IMR-90 (cell line): ENCODE measurements around the gene MYORG. TPM values are rescaled to one million over a fixed set of nuclear protein-coding genes. Genes with fewer than 3 reads are reported as not detected.

ENCODE experiments used
- ATAC-seq: fragments of 200-7000 bp; cut with Tn5 transposase; 2 replicates; pipeline ENCODE4 v1.9.1; 2020; ENCODE audit warnings: low read depth, mild to moderate bottlenecking, moderate library complexity
- BruUV-seq: library from RNA; stranded (reverse); fragments of 400-500 nt; replicated peaks from 2 replicates; lab custom pipeline; 2021; lab: Mats Ljungman, UMichigan
- CTCF ChIA-PET: fragments of 300-600 bp; formaldehyde crosslinking; extraction: SDS; loops from one replicate; lab custom pipeline; 2021; ENCODE audit warnings: antibody characterized with exemption; lab: Yijun Ruan, JAX
- POLR2A ChIA-PET: fragments of 300-600 bp; sonication (Branson Sonifier 250); formaldehyde crosslinking; loops from one replicate; lab custom pipeline; 2022; ENCODE audit warnings: antibody characterized with exemption; ENCODE audit not compliant: unreplicated experiment; lab: Charles Lee
- DNase-seq: peaks from one replicate; pipeline ENCODE4 v3.0.0; 2013
- H2AFZ ChIP-seq: replicated peaks from 2 replicates; pipeline ENCODE3; 2013; ENCODE audit warnings: low read length, mild to moderate bottlenecking; ENCODE audit not compliant: poor library complexity
- H2AK5ac ChIP-seq: 2 replicates; pipeline ENCODE4 v1.6.1; 2013; ENCODE audit warnings: low read depth, low read length, inconsistent platforms
- H2AK9ac ChIP-seq: replicated peaks from 2 replicates; pipeline ENCODE3; 2013; ENCODE audit warnings: mild to moderate bottlenecking, low read depth, low read length, moderate library complexity; ENCODE audit not compliant: poor library complexity
- H2BK120ac ChIP-seq: 2 replicates; pipeline ENCODE4 v1.6.1; 2013; ENCODE audit warnings: low read depth, low read length, inconsistent platforms
- H2BK15ac ChIP-seq: 3 replicates; pipeline ENCODE4 v1.6.1; 2013; ENCODE audit warnings: low read depth, low read length, inconsistent platforms
- H2BK20ac ChIP-seq: 2 replicates; pipeline ENCODE4 v1.6.1; 2013; ENCODE audit warnings: low read depth, mild to moderate bottlenecking, inconsistent platforms, low read length, moderate library complexity
- H2BK5ac ChIP-seq: 2 replicates; pipeline ENCODE4 v1.6.1; 2013; ENCODE audit warnings: mild to moderate bottlenecking, low read depth, low read length, inconsistent platforms; ENCODE audit not compliant: poor library complexity, severe bottlenecking
- H3K14ac ChIP-seq: replicated peaks from 2 replicates; pipeline ENCODE4 v1.6.1; 2013; ENCODE audit warnings: low read depth, low read length, inconsistent platforms
- H3K18ac ChIP-seq: 2 replicates; pipeline ENCODE4 v1.6.1; 2013; ENCODE audit warnings: low read depth, low read length, control low read depth
- H3K23ac ChIP-seq: 2 replicates; pipeline ENCODE4 v1.6.1; 2013; ENCODE audit warnings: low read depth, low read length, inconsistent platforms
- H3K27ac ChIP-seq: 2 replicates; pipeline ENCODE4 v1.5.1; 2013; ENCODE audit warnings: mild to moderate bottlenecking, control low read depth, low read length; ENCODE audit not compliant: insufficient read depth
- H3K27me3 ChIP-seq: 2 replicates; pipeline ENCODE4 v1.6.1; 2013; ENCODE audit warnings: low read length; ENCODE audit not compliant: control insufficient read depth, insufficient read depth
- H3K36me3 ChIP-seq: 2 replicates; pipeline ENCODE4 v1.6.1; 2013; ENCODE audit warnings: low read length, mixed read lengths; ENCODE audit not compliant: control insufficient read depth, insufficient read depth
- H3K4ac ChIP-seq: 2 replicates; pipeline ENCODE4 v1.6.1; 2013; ENCODE audit warnings: low read depth, low read length, inconsistent platforms
- H3K4me1 ChIP-seq: 2 replicates; pipeline ENCODE4 v1.6.1; 2013; ENCODE audit warnings: low read length, mixed read lengths; ENCODE audit not compliant: control insufficient read depth, insufficient read depth
- H3K4me2 ChIP-seq: 2 replicates; pipeline ENCODE4 v1.6.1; 2013; ENCODE audit warnings: low read depth, mild to moderate bottlenecking, control low read depth, low read length, moderate library complexity
- H3K4me3 ChIP-seq: 2 replicates; pipeline ENCODE4 v1.5.1; 2013; ENCODE audit warnings: low read depth, mild to moderate bottlenecking, control low read depth, low read length, moderate library complexity; ENCODE audit not compliant: insufficient read depth
- H3K56ac ChIP-seq: 2 replicates; pipeline ENCODE4 v1.6.1; 2013; ENCODE audit warnings: low read length, inconsistent platforms; ENCODE audit not compliant: insufficient read depth; ENCODE audit errors: extremely low read depth
- H3K79me1 ChIP-seq, 2 experiments: 2 replicates each; pipeline ENCODE4 v1.6.1; 2013; ENCODE audit warnings: low read length in 2 of 2, inconsistent platforms in 1 of 2, low read depth in 1 of 2
- H3K9ac ChIP-seq: 2 replicates; pipeline ENCODE4 v1.6.1; 2013; ENCODE audit warnings: low read depth, low read length, control low read depth
- H3K9me1 ChIP-seq: 2 replicates; pipeline ENCODE4 v1.6.1; 2013; ENCODE audit warnings: low read length, inconsistent platforms; ENCODE audit not compliant: insufficient read depth
- H3K9me3 ChIP-seq: 2 replicates; pipeline ENCODE4 v1.6.1; 2013; ENCODE audit warnings: low read length; ENCODE audit not compliant: control insufficient read depth, insufficient read depth
- H4K20me1 ChIP-seq: 2 replicates; pipeline ENCODE4 v1.6.1; 2013; ENCODE audit warnings: low read length, inconsistent platforms; ENCODE audit not compliant: insufficient read depth
- H4K5ac ChIP-seq: 2 replicates; pipeline ENCODE4 v1.6.1; 2013; ENCODE audit warnings: mild to moderate bottlenecking, low read depth, low read length, control low read depth
- H4K8ac ChIP-seq, 2 experiments: 2 replicates each; pipeline ENCODE4 v1.6.1; 2013; ENCODE audit warnings: low read depth in 2 of 2, low read length in 2 of 2, control low read depth in 1 of 2, inconsistent platforms in 1 of 2
- H4K91ac ChIP-seq: 2 replicates; pipeline ENCODE4 v1.6.1; 2013; ENCODE audit warnings: low read depth, low read length, inconsistent platforms; ENCODE audit not compliant: insufficient read depth
- BHLHE40 ChIP-seq: fragments of 150-350 bp; IDR thresholded peaks from 2 replicates; pipeline ENCODE4 v1.6.1; 2016; ENCODE audit warnings: mild to moderate bottlenecking, low read depth, low read length
- CHD1 ChIP-seq: IDR thresholded peaks from 2 replicates; pipeline ENCODE4 v1.6.1; 2012; ENCODE audit warnings: low read depth, low read length, improper control_type of control experiment
- FOS ChIP-seq: fragments of 150-350 bp; IDR thresholded peaks from 2 replicates; pipeline ENCODE4 v1.6.1; 2016; ENCODE audit warnings: low read depth, low read length
- MAFK ChIP-seq: IDR thresholded peaks from 2 replicates; pipeline ENCODE4 v1.6.1; 2012; ENCODE audit warnings: low read depth, low read length, improper control_type of control experiment
- MAZ ChIP-seq: IDR thresholded peaks from 2 replicates; pipeline ENCODE4 v1.6.1; 2012; ENCODE audit warnings: low read depth, mild to moderate bottlenecking, low read length, improper control_type of control experiment, moderate library complexity, borderline replicate concordance
- MXI1 ChIP-seq: IDR thresholded peaks from 2 replicates; pipeline ENCODE4 v1.6.1; 2012; ENCODE audit warnings: low read depth, mild to moderate bottlenecking, low read length, moderate library complexity, borderline replicate concordance
- NFE2L2 ChIP-seq: fragments of 150-350 bp; IDR thresholded peaks from 2 replicates; pipeline ENCODE4 v1.6.1; 2016; ENCODE audit warnings: low read depth, mild to moderate bottlenecking, low read length
- POLR2A ChIP-seq: IDR thresholded peaks from 2 replicates; pipeline ENCODE4 v1.6.1; 2012; ENCODE audit warnings: mild to moderate bottlenecking, low read depth, low read length
- RAD21 ChIP-seq: IDR thresholded peaks from 2 replicates; pipeline ENCODE4 v1.6.1; 2012; ENCODE audit warnings: low read length, improper control_type of control experiment
- RCOR1 ChIP-seq: IDR thresholded peaks from 2 replicates; pipeline ENCODE4 v1.6.1; 2012; ENCODE audit warnings: mild to moderate bottlenecking, low read length, improper control_type of control experiment; ENCODE audit not compliant: insufficient replicate concordance
- RFX5 ChIP-seq: IDR thresholded peaks from 2 replicates; pipeline ENCODE4 v1.8.0; 2012; ENCODE audit warnings: low read depth, mild to moderate bottlenecking, low read length, moderate library complexity
- SMC3 ChIP-seq: fragments of 150-350 bp; IDR thresholded peaks from 2 replicates; pipeline ENCODE4 v1.6.1; 2016; ENCODE audit warnings: low read depth, mild to moderate bottlenecking, antibody characterized with exemption, low read length, moderate library complexity
- USF2 ChIP-seq: fragments of 150-350 bp; IDR thresholded peaks from 2 replicates; pipeline ENCODE4 v1.6.1; 2017; ENCODE audit warnings: mild to moderate bottlenecking, antibody characterized with exemption, low read length, low read depth
- WGBS, 2 experiments: methylation state at CpG; one replicate each; pipeline versions ENCODE4 v1.1.5 to v1.1.7; 2013; ENCODE audit warnings: missing lambda C conversion rate in 2 of 2; ENCODE audit not compliant: insufficient read length in 1 of 2; ENCODE audit errors: extremely low coverage in 2 of 2; 5-methylcytosine and 5-hydroxymethylcytosine counted together
- dilution Hi-C: fragments of 300-500 bp; cut with HindIII; formaldehyde crosslinking; loops from one replicate; pipeline ENCODE4 v1.14.3; 2018; ENCODE audit warnings: low sequenced_read_pairs; ENCODE audit not compliant: unreplicated experiment
- in situ Hi-C: fragments of 300-500 bp; cut with MboI; formaldehyde crosslinking; loops from 3 replicates; pipeline ENCODE4 v1.14.3; 2019; ENCODE audit warnings: low sequenced_read_pairs, inconsistent platforms, mixed read lengths
- intact Hi-C: fragments of 100-400 bp; cut with micrococcal nuclease; formaldehyde crosslinking; loops from 2 replicates; pipeline ENCODE4 v1.10.0; 2022
- polyA plus RNA-seq, 3 experiments: library from polyadenylated mRNA; depleted of rRNA; stranded (reverse); fragments of >200 nt; gene quantifications; 2 replicates each; pipeline ENCODE4 v1.2.3, GENCODE V29; 2012; ENCODE audit warnings: low replicate concordance in 1 of 3
- total RNA-seq: library from RNA; depleted of rRNA; stranded (reverse); fragments of >200 nt; gene quantifications from 2 replicates; pipeline ENCODE4 v1.2.3, GENCODE V29; 2012
- TF ChIP-seq, protein P1 (sequence below): fragments of 150-350 bp; IDR thresholded peaks from 2 replicates; pipeline ENCODE4 v1.6.1; 2016; ENCODE audit warnings: low read depth, mild to moderate bottlenecking, low read length, moderate library complexity, borderline replicate concordance
- TF ChIP-seq, protein P2 (sequence below): conservative IDR thresholded peaks from 2 replicates; pipeline ENCODE4 v1.5.1; 2012; ENCODE audit warnings: mild to moderate bottlenecking, low read depth, low read length, improper control_type of control experiment

The MYORG gene
- total and polyA plus RNA-seq, 2 of the 4 experiments (the other 2 are of a cell fraction): 0.36 to 0.60 TPM

GRCh38 chr9:34405719-34406118 lies 29.0 kb upstream of the MYORG start:
- POLR2A ChIA-PET: no interaction called here
- Histone ChIP-seq H3K18ac (no peak overlapping the region), H3K27ac (no peak overlapping the region), H2AFZ (no peak overlapping the region), H3K9me1 (peaks cover 4% of the 10 kb centered on the region; the same call in 1 of the 2 replicates), H3K56ac (no peak overlapping the region), H2AK5ac (no peak overlapping the region), H2BK5ac (no peak overlapping the region), H4K91ac (no peak overlapping the region), H2BK20ac (no peak overlapping the region), H3K14ac (no peak overlapping the region), H2AK9ac (no peak overlapping the region), H3K4ac (no peak overlapping the region), H2BK15ac (no peak overlapping the region), H3K9ac (no peak overlapping the region), H3K4me2 (no peak overlapping the region), H3K36me3 (peaks cover 24% of the 10 kb centered on the region), H3K9me3 (no peaks in the 10 kb centered on the region), H3K23ac (no peak overlapping the region), H3K27me3 (no peaks in the 10 kb centered on the region), H4K20me1 (peaks cover 48% of the 10 kb centered on the region), H4K5ac (no peak overlapping the region), H3K4me1 (no peaks in the 10 kb centered on the region; the same call in 1 of the 2 replicates), H2BK120ac (no peak overlapping the region), H3K4me3 (no peak overlapping the region), H3K79me1 (peaks cover 7 to 20% of the 10 kb centered on the region in 2 experiments; a peak in 3 of 4 replicates), H4K8ac (no peak overlapping the region)
- intact Hi-C loops: loop anchor here (2.0 kb wide), 1 partner anchor 195 kb away; no protein-coding TSS in a partner anchor
- in situ Hi-C loops: loop anchor here (5.0 kb wide), 2 partner anchors 87 to 197 kb away; no protein-coding TSS in a partner anchor
- dilution Hi-C loops: no loop called here
- no TSS peak for BruUV-seq
- DNase-seq (peak; percentile 71), ATAC-seq (peak; percentile 79)
- TF ChIP-seq POLR2A (no peak), BHLHE40 (no peak), MXI1 (no peak), FOS (0 out of 2 replicates have a peak, but pooled peaks have one; percentile 18), MAFK (no peak), RCOR1 (no peak), MAZ (peak; percentile 44; the same call in 1 of the 2 replicates), USF2 (no peak), NFE2L2 (no peak), SMC3 (no peak), RFX5 (no peak), RAD21 (no peak), CHD1 (no peak)
- TF ChIP-seq, protein P1, sequence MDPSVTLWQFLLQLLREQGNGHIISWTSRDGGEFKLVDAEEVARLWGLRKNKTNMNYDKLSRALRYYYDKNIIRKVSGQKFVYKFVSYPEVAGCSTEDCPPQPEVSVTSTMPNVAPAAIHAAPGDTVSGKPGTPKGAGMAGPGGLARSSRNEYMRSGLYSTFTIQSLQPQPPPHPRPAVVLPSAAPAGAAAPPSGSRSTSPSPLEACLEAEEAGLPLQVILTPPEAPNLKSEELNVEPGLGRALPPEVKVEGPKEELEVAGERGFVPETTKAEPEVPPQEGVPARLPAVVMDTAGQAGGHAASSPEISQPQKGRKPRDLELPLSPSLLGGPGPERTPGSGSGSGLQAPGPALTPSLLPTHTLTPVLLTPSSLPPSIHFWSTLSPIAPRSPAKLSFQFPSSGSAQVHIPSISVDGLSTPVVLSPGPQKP: no peak
- TF ChIP-seq, protein P2, sequence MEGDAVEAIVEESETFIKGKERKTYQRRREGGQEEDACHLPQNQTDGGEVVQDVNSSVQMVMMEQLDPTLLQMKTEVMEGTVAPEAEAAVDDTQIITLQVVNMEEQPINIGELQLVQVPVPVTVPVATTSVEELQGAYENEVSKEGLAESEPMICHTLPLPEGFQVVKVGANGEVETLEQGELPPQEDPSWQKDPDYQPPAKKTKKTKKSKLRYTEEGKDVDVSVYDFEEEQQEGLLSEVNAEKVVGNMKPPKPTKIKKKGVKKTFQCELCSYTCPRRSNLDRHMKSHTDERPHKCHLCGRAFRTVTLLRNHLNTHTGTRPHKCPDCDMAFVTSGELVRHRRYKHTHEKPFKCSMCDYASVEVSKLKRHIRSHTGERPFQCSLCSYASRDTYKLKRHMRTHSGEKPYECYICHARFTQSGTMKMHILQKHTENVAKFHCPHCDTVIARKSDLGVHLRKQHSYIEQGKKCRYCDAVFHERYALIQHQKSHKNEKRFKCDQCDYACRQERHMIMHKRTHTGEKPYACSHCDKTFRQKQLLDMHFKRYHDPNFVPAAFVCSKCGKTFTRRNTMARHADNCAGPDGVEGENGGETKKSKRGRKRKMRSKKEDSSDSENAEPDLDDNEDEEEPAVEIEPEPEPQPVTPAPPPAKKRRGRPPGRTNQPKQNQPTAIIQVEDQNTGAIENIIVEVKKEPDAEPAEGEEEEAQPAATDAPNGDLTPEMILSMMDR: no peak
- CTCF ChIA-PET: no interaction called here
- no CpG with 5 or more reads among the region's 7 CpGs for WGBS, 2 experiments
